Naive thymus-derived CD4-positive, alpha-beta T cell (primary cell): ENCODE results near the gene NAA16. TPM values are rescaled to one million over a fixed set of nuclear protein-coding genes. Genes with fewer than 3 reads are reported as not detected.

Experiments used
- ATAC-seq: fragments of 150-1000 bp; cut with Tn5 transposase; 2 replicates; pipeline ENCODE4 v1.10.0; 2021; ENCODE audit warnings: mild to moderate bottlenecking, moderate library complexity
- CTCF ChIA-PET: fragments of 350-600 bp; sonication (Branson Sonifier 250); formaldehyde crosslinking; loops from one replicate; lab custom pipeline; 2021; ENCODE audit warnings: antibody characterized with exemption; lab: Charles Lee
- POLR2A ChIA-PET: fragments of 350-600 bp; sonication (Branson Sonifier 250); formaldehyde crosslinking; loops from one replicate; lab custom pipeline; 2021; ENCODE audit warnings: antibody characterized with exemption, inconsistent platforms; lab: Charles Lee
- DNase-seq, 9 donors: peaks; one replicate each; pipeline versions ENCODE4 v3.0.0 to v3.0.0-alpha.2; 2020 to 2022; ENCODE audit warnings: mixed read lengths in 1 of 9
- H3K27ac ChIP-seq: one replicate; pipeline ENCODE4 v1.7.0; 2013; ENCODE audit warnings: mild to moderate bottlenecking, low read depth, low read length, moderate library complexity
- H3K27me3 ChIP-seq, 2 donors: one replicate each; pipeline ENCODE4 v1.7.0; 2013; ENCODE audit warnings: low read length in 2 of 2, mild to moderate bottlenecking in 2 of 2, moderate library complexity in 2 of 2; ENCODE audit not compliant: control insufficient read depth in 2 of 2, insufficient read depth in 2 of 2
- H3K36me3 ChIP-seq, 3 experiments: 1 replicate in 2 of 3; 2 replicates in 1 of 3; pipeline ENCODE4 v1.7.0; 2013; ENCODE audit warnings: low read length in 3 of 3, mild to moderate bottlenecking in 3 of 3, moderate library complexity in 1 of 3; ENCODE audit not compliant: insufficient read depth in 3 of 3, control insufficient read depth in 2 of 3
- H3K4me1 ChIP-seq, 2 donors: one replicate each; pipeline ENCODE4 v1.7.0; 2013; ENCODE audit warnings: low read length in 2 of 2, mild to moderate bottlenecking in 2 of 2, moderate library complexity in 1 of 2; ENCODE audit not compliant: control insufficient read depth in 2 of 2, insufficient read depth in 2 of 2
- H3K4me3 ChIP-seq: 2 replicates; pipeline ENCODE4 v1.7.0; 2013; ENCODE audit warnings: mild to moderate bottlenecking, low read length
- H3K9me3 ChIP-seq, 3 experiments: 1 replicate in 2 of 3; 2 replicates in 1 of 3; pipeline ENCODE4 v1.7.0; 2013; ENCODE audit warnings: low read length in 3 of 3; ENCODE audit not compliant: control insufficient read depth in 2 of 3
- H3K27ac Mint-ChIP-seq, 9 donors: one replicate each; pipeline ENCODE4 v1.8.0; 2020 to 2022; ENCODE audit warnings: mixed read lengths in 9 of 9, mild to moderate bottlenecking in 8 of 9, moderate library complexity in 5 of 9, inconsistent platforms in 2 of 9
- H3K27me3 Mint-ChIP-seq, 5 donors: one replicate each; pipeline ENCODE4 v1.8.0; 2021 to 2022; ENCODE audit warnings: mixed read lengths in 5 of 5, mild to moderate bottlenecking in 1 of 5
- H3K36me3 Mint-ChIP-seq, 5 donors: one replicate each; pipeline ENCODE4 v1.8.0; 2020 to 2022; ENCODE audit warnings: mixed read lengths in 5 of 5, mild to moderate bottlenecking in 3 of 5, inconsistent platforms in 1 of 5
- H3K4me1 Mint-ChIP-seq, 7 donors: one replicate each; pipeline ENCODE4 v1.8.0; 2020 to 2022; ENCODE audit warnings: mixed read lengths in 7 of 7, mild to moderate bottlenecking in 3 of 7, inconsistent platforms in 1 of 7
- H3K4me3 Mint-ChIP-seq, 10 donors: one replicate each; pipeline ENCODE4 v1.8.0; 2020 to 2022; ENCODE audit warnings: mild to moderate bottlenecking in 10 of 10, mixed read lengths in 10 of 10, moderate library complexity in 6 of 10, inconsistent platforms in 2 of 10
- H3K9me3 Mint-ChIP-seq, 11 donors: one replicate each; pipeline ENCODE4 v1.8.0; 2020 to 2022; ENCODE audit warnings: mixed read lengths in 11 of 11, mild to moderate bottlenecking in 4 of 11, inconsistent platforms in 1 of 11, moderate library complexity in 1 of 11
- intact Hi-C, 2 donors: fragments of 100-400 bp; cut with micrococcal nuclease; formaldehyde crosslinking; loops; one replicate each; pipeline ENCODE4 v1.15.1; 2023
- polyA plus RNA-seq, 2 donors: library from polyadenylated mRNA; unstranded; fragments of 300-500 nt; fragmentation: Illumina TruSeq; gene quantifications; one replicate each; pipeline ENCODE4 v1.2.3, GENCODE V29; 2021
- total RNA-seq, 6 experiments: library from RNA in 5 of 6; stranded (reverse) in 5 of 6; gene quantifications; 1 replicate in 5 of 6; 2 replicates in 1 of 6; pipeline ENCODE4 v1.2.3 and lab custom pipeline; 2021 to 2026

Gene NAA16
- total and polyA plus RNA-seq, 7 experiments from 2014 or later, result 15.8 to 99.6 (median 49.4) TPM

- no peaks in the 10 kb centered on the region for H3K27me3 ChIP-seq
- ChIA-PET CTCF (interaction anchor here (1.3 kb wide), 1 partner anchor 12 kb away, joined by 5 read pairs; no protein-coding TSS in a partner anchor), POLR2A (no interaction called here)
- intact Hi-C loops, result no loop called here
- peaks cover 0 to 2% (median 0%) of the 10 kb centered on the region in 11 donors for H3K9me3 Mint-ChIP-seq
- H3K4me1 ChIP-seq, result no peaks in the 10 kb centered on the region
- peaks cover 0 to 2% (median 0%) of the 10 kb centered on the region in 7 donors for H3K4me1 Mint-ChIP-seq
- peaks cover 0 to 10% (median 0%) of the 10 kb centered on the region in 5 donors for H3K27me3 Mint-ChIP-seq
- no peak overlapping the region for H3K27ac ChIP-seq
- ATAC-seq (peak; percentile 29), DNase-seq (no peak)
- no peaks in the 10 kb centered on the region for H3K36me3 ChIP-seq
- H3K4me3 Mint-ChIP-seq, result no peak overlapping the region
- H3K36me3 Mint-ChIP-seq, result no peaks in the 10 kb centered on the region
- no peaks in the 10 kb centered on the region for H3K9me3 ChIP-seq
- H3K27ac Mint-ChIP-seq, result no peak overlapping the region
- no peak overlapping the region for H3K4me3 ChIP-seq
These were observed 91.8 kb downstream of the NAA16 start for GRCh38 chr13:41402691-41403511.

GRCh38 chr13:41403983-41404382, 92.9 kb downstream of the NAA16 start:
- Histone ChIP-seq H3K4me3 (no peak overlapping the region), H3K27ac (no peak overlapping the region), H3K27me3 (no peaks in the 10 kb centered on the region), H3K36me3 (no peaks in the 10 kb centered on the region), H3K4me1 (no peaks in the 10 kb centered on the region), H3K9me3 (no peaks in the 10 kb centered on the region)
- H3K4me1 Mint-ChIP-seq, result peaks cover 0 to under 1% (median 0%) of the 10 kb centered on the region in 7 donors
- ChIA-PET CTCF (no interaction called here), POLR2A (no interaction called here)
- peaks cover 0 to under 1% (median 0%) of the 10 kb centered on the region in 11 donors for H3K9me3 Mint-ChIP-seq
- peaks cover 0 to 15% (median 0%) of the 10 kb centered on the region in 5 donors for H3K27me3 Mint-ChIP-seq
- DNase-seq, result no peak
- no peaks in the 10 kb centered on the region for H3K36me3 Mint-ChIP-seq
- H3K27ac Mint-ChIP-seq, result no peak overlapping the region
- no peak for ATAC-seq
- no peak overlapping the region for H3K4me3 Mint-ChIP-seq
- intact Hi-C loops, result no loop called here

DNA sequence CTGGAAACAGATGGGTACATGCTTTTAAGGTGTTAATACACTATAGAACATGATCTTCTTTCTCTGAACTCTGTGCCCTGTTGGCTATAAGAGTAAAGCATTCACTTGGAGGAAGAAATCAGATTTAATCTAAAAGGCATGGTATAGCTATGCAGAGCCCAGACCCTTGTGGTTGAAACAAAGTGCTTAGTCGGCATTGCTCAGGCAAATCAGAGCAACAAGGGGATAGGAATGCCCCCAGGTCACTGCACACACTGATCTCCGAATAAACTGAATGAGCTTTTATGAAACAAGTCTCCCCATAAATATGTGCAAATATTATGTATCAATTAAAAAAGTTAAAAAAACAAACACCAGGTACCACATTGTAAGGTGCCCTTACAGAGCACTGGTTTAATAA, 94.3 kb downstream of the NAA16 start:
- CTCF ChIA-PET, result interaction anchor here (0.6 kb wide), 3 partner anchors 23 to 311 kb away, joined by 3 to 5 read pairs (median 5); no protein-coding TSS in a partner anchor
- no peaks in the 10 kb centered on the region for H3K9me3 ChIP-seq
- H3K4me1 ChIP-seq, result no peaks in the 10 kb centered on the region
- H3K9me3 Mint-ChIP-seq, result no peaks in the 10 kb centered on the region
- no peaks in the 10 kb centered on the region for H3K36me3 ChIP-seq
- H3K4me3 ChIP-seq, result no peak overlapping the region
- DNase-seq (no peak), ATAC-seq (no peak)
- H3K4me3 Mint-ChIP-seq, result no peak overlapping the region
- peaks cover 0 to 18% (median 0%) of the 10 kb centered on the region in 5 donors for H3K27me3 Mint-ChIP-seq
- no peaks in the 10 kb centered on the region for H3K36me3 Mint-ChIP-seq
- no peak overlapping the region for H3K27ac ChIP-seq
- H3K4me1 Mint-ChIP-seq, result peaks cover 0 to 4% (median 0%) of the 10 kb centered on the region in 7 donors
- no peak overlapping the region for H3K27ac Mint-ChIP-seq
- H3K27me3 ChIP-seq, result no peaks in the 10 kb centered on the region
- POLR2A ChIA-PET, result interaction anchor here (0.5 to 1.2 kb wide), 3 partner anchors 54 to 186 kb away, joined by 3 read pairs; no protein-coding TSS in a partner anchor
- intact Hi-C loops, result no loop called here

- no peaks in the 10 kb centered on the region for H3K27me3 ChIP-seq
- ATAC-seq (no peak), DNase-seq (no peak)
- POLR2A ChIA-PET, result interaction anchor here (1.6 kb wide), 1 partner anchor 80 kb away, joined by 4 read pairs; no protein-coding TSS in a partner anchor
- intact Hi-C loops, result no loop called here
- no peak overlapping the region for H3K4me3 ChIP-seq
- H3K27ac ChIP-seq, result no peak overlapping the region
- peaks cover 0 to 4% (median 0%) of the 10 kb centered on the region in 7 donors for H3K4me1 Mint-ChIP-seq
- no peaks in the 10 kb centered on the region for H3K9me3 Mint-ChIP-seq
- no peaks in the 10 kb centered on the region for H3K36me3 Mint-ChIP-seq
- H3K9me3 ChIP-seq, result no peaks in the 10 kb centered on the region
- H3K36me3 ChIP-seq, result no peaks in the 10 kb centered on the region
- no peak overlapping the region for H3K4me3 Mint-ChIP-seq
- H3K4me1 ChIP-seq, result no peaks in the 10 kb centered on the region
- CTCF ChIA-PET, result no interaction called here
- H3K27ac Mint-ChIP-seq, result no peak overlapping the region
- H3K27me3 Mint-ChIP-seq, result peaks cover 0 to 18% (median 0%) of the 10 kb centered on the region in 5 donors
These were observed 96.3 kb downstream of the NAA16 start for GRCh38 chr13:41407380-41407779.

DNA sequence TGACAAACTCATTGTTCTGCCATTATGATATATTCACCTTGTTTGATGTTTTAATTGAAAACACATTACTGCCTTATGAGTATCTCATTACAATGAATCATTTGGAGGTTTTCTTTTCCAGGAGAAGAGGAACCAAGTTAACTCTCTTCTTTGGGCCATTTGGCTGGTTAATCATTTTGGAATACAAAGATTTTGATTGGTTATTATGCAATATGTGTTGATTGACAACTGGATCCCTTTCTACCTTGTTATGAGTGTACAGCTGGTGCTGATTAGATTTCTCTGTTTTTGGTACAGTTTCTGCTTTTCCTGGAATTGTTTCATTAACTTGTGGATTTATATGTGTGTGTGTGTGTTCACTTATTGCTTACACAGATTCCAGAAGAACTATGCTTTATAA, 97.1 kb downstream of the NAA16 start:
- Histone ChIP-seq H3K27ac (no peak overlapping the region), H3K4me1 (no peaks in the 10 kb centered on the region), H3K27me3 (no peaks in the 10 kb centered on the region), H3K9me3 (no peaks in the 10 kb centered on the region), H3K4me3 (no peak overlapping the region), H3K36me3 (no peaks in the 10 kb centered on the region)
- no peaks in the 10 kb centered on the region for H3K36me3 Mint-ChIP-seq
- DNase-seq, result no peak
- H3K9me3 Mint-ChIP-seq, result no peaks in the 10 kb centered on the region
- ChIA-PET CTCF (no interaction called here), POLR2A (no interaction called here)
- peaks cover 0 to 18% (median 0%) of the 10 kb centered on the region in 5 donors for H3K27me3 Mint-ChIP-seq
- intact Hi-C loops, result no loop called here
- H3K4me3 Mint-ChIP-seq, result no peak overlapping the region
- H3K27ac Mint-ChIP-seq, result no peak overlapping the region
- ATAC-seq, result no peak
- H3K4me1 Mint-ChIP-seq, result peaks cover 0 to 4% (median 0%) of the 10 kb centered on the region in 7 donors

- peaks cover 0 to 18% (median 0%) of the 10 kb centered on the region in 5 donors for H3K27me3 Mint-ChIP-seq
- ATAC-seq (no peak), DNase-seq (no peak)
- H3K4me1 Mint-ChIP-seq, result peaks cover 0 to 4% (median 0%) of the 10 kb centered on the region in 7 donors
- intact Hi-C loops, result no loop called here
- no peak overlapping the region for H3K27ac Mint-ChIP-seq
- Histone ChIP-seq H3K36me3 (no peaks in the 10 kb centered on the region), H3K27ac (no peak overlapping the region), H3K4me3 (no peak overlapping the region), H3K4me1 (no peaks in the 10 kb centered on the region), H3K9me3 (no peaks in the 10 kb centered on the region), H3K27me3 (no peaks in the 10 kb centered on the region)
- no peak overlapping the region for H3K4me3 Mint-ChIP-seq
- ChIA-PET CTCF (interaction anchor here (0.6 to 1.0 kb wide), 4 partner anchors 52 to 406 kb away, joined by 3 to 4 read pairs (median 4); no protein-coding TSS in a partner anchor), POLR2A (no interaction called here)
- H3K36me3 Mint-ChIP-seq, result no peaks in the 10 kb centered on the region
- no peaks in the 10 kb centered on the region for H3K9me3 Mint-ChIP-seq
These were observed 97.7 kb downstream of the NAA16 start for GRCh38 chr13:41408746-41409145.
